Measurements from ENCODE around the gene DPF3. TPM values are rescaled to one million over a fixed set of nuclear protein-coding genes. Genes with fewer than 3 reads are reported as not detected.
A peak's percentile ranks its signal among the peaks of the same experiment; 100 is the strongest.

Gene DPF3
- total and polyA plus RNA-seq, 7 donors: 2.3 to 25.3 (median 19.4) TPM

- intact Hi-C loops (cut with DNase I): no loop called here
- H3K36me3 ChIP-seq (ENCODE audit: insufficient read depth in 1 of 2, low read depth in 1 of 2): no peaks in the 10 kb centered on the region
- TF ChIP-seq CTCF (IDR thresholded peaks at IDR 0.05): no peak
- no peak overlapping the region for H3K4me3 ChIP-seq
- no peak overlapping the region for H3K27ac ChIP-seq
- ATAC-seq (peak in 3 of 4 donors; percentile 43 to 52 (median 45)), DNase-seq (no peak)
- no peaks in the 10 kb centered on the region for H3K9me3 ChIP-seq
- H3K4me1 ChIP-seq: peaks cover 18% of the 10 kb centered on the region
- no peaks in the 10 kb centered on the region for H3K27me3 ChIP-seq (ENCODE audit: insufficient read depth in 3 of 3, low read length in 2 of 3)
- WGBS, 3 donors: 82 to 84% (median 84%) methylated on average over 13 of the region's 13 CpGs
Observed at GRCh38 chr14:72708708-72709475, 185.0 kb downstream of the DPF3 start.

- no peaks in the 10 kb centered on the region for H3K27me3 ChIP-seq (ENCODE audit: insufficient read depth in 3 of 3, low read length in 2 of 3)
- no peaks in the 10 kb centered on the region for H3K36me3 ChIP-seq (ENCODE audit: insufficient read depth in 1 of 2, low read depth in 1 of 2)
- WGBS, 3 donors: 83 to 87% (median 87%) methylated on average over 12 of the region's 12 CpGs
- peaks cover 19% of the 10 kb centered on the region for H3K4me1 ChIP-seq
- no peak overlapping the region for H3K27ac ChIP-seq
- intact Hi-C loops (cut with DNase I): no loop called here
- no peak overlapping the region for H3K4me3 ChIP-seq
- no peak for DNase-seq
- no peak for ATAC-seq
- TF ChIP-seq CTCF (IDR thresholded peaks at IDR 0.05): no peak
- no peaks in the 10 kb centered on the region for H3K9me3 ChIP-seq
Observed at GRCh38 chr14:72708222-72708621, 185.7 kb downstream of the DPF3 start.

- peaks cover 14% of the 10 kb centered on the region for H3K4me1 ChIP-seq
- no peaks in the 10 kb centered on the region for H3K9me3 ChIP-seq
- no peaks in the 10 kb centered on the region for H3K36me3 ChIP-seq (ENCODE audit: insufficient read depth in 1 of 2, low read depth in 1 of 2)
- no peak for DNase-seq
- intact Hi-C loops (cut with DNase I): no loop called here
- no peaks in the 10 kb centered on the region for H3K27me3 ChIP-seq (ENCODE audit: insufficient read depth in 3 of 3, low read length in 2 of 3)
- 81 to 91% (median 86%) methylated on average over 2 of the region's 2 CpGs for WGBS, 3 donors
- no peak for TF ChIP-seq CTCF (IDR thresholded peaks at IDR 0.05)
- ATAC-seq: no peak
- no peak overlapping the region for H3K27ac ChIP-seq
- H3K4me3 ChIP-seq: no peak overlapping the region
Observed at GRCh38 chr14:72706485-72706884, 187.4 kb downstream of the DPF3 start.

- 54 to 61% (median 55%) methylated on average over 3 of the region's 3 CpGs for WGBS, 3 donors
- Histone ChIP-seq H3K4me3 (no peak overlapping the region), H3K9me3 (no peaks in the 10 kb centered on the region), H3K27ac (no peak overlapping the region), H3K4me1 (peaks cover 34% of the 10 kb centered on the region), H3K36me3 (ENCODE audit: insufficient read depth in 1 of 2, low read depth in 1 of 2) (no peaks in the 10 kb centered on the region), H3K27me3 (ENCODE audit: insufficient read depth in 3 of 3, low read length in 2 of 3) (no peaks in the 10 kb centered on the region)
- TF ChIP-seq CTCF (IDR thresholded peaks at IDR 0.05): no peak
- intact Hi-C loops (cut with DNase I): no loop called here
- ATAC-seq (no peak), DNase-seq (no peak)
Observed at GRCh38 chr14:72704502-72704901, 189.4 kb downstream of the DPF3 start.

DNA sequence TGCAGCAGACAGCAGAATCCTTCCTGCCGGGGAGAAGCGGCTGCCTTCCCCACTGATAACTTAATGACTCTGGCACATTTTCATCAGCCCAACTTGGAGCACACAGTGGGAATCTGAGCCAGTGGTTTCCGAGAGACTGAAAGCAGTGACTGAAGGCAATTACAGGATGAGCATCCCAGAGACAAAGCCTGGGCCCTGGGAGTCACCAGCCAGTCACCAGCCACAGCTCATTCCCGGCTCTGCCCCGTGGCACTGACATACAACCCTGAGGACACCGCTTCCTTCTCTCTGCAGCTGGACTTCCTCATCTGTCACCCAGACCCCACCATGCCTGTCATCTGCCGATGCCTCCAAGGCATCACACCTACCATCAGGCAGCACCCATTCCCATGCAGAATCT lies 192.3 kb downstream of the DPF3 start:
- H3K27ac ChIP-seq: peak overlapping the region; percentile 2
- no peaks in the 10 kb centered on the region for H3K9me3 ChIP-seq
- intact Hi-C loops (cut with DNase I): no loop called here
- H3K4me3 ChIP-seq: no peak overlapping the region
- H3K27me3 ChIP-seq (ENCODE audit: insufficient read depth in 3 of 3, low read length in 2 of 3): no peaks in the 10 kb centered on the region
- no peak for DNase-seq
- 28 to 36% (median 35%) methylated on average over 7 of the region's 7 CpGs for whole genome bisulfite sequencing, 3 donors
- peaks cover 35% of the 10 kb centered on the region for H3K4me1 ChIP-seq
- peak; percentile 37 to 56 (median 50) for ATAC-seq
- no peaks in the 10 kb centered on the region for H3K36me3 ChIP-seq (ENCODE audit: insufficient read depth in 1 of 2, low read depth in 1 of 2)
- TF ChIP-seq CTCF (IDR thresholded peaks at IDR 0.05): no peak
